ENCODE data around the gene RNU5D-1.

GRCh38 chr1:44682883-44683265, 48.1 kb downstream of the RNU5D-1 start:
- TF ChIP-seq CTCF (conservative IDR thresholded peaks at IDR 0.05 in 1 of 2, IDR thresholded peaks at IDR 0.05 in 1 of 2; ENCODE audit: extremely low read depth in 1 of 2, insufficient read depth in 1 of 2, low read depth in 1 of 2, low read length in 2 of 2) (no peak), EZH2 (IDR thresholded peaks at IDR 0.05; ENCODE audit: borderline replicate concordance, low read length) (no peak)

Data from mammary epithelial cell (primary cell).